Fibroblast of skin of left biceps (primary cell): Measurements from ENCODE around the gene CTNNBL1.

Experiments used
- DNase-seq, 2 experiments: peaks; one replicate each; pipeline ENCODE4 v3.0.0-alpha.2; 2013; ENCODE audit warnings: low read depth in 2 of 2

Gene CTNNBL1

GRCh38 chr20:37879843-37880242 lies 186.0 kb downstream of the CTNNBL1 start:
- no peak for DNase-seq

DNA sequence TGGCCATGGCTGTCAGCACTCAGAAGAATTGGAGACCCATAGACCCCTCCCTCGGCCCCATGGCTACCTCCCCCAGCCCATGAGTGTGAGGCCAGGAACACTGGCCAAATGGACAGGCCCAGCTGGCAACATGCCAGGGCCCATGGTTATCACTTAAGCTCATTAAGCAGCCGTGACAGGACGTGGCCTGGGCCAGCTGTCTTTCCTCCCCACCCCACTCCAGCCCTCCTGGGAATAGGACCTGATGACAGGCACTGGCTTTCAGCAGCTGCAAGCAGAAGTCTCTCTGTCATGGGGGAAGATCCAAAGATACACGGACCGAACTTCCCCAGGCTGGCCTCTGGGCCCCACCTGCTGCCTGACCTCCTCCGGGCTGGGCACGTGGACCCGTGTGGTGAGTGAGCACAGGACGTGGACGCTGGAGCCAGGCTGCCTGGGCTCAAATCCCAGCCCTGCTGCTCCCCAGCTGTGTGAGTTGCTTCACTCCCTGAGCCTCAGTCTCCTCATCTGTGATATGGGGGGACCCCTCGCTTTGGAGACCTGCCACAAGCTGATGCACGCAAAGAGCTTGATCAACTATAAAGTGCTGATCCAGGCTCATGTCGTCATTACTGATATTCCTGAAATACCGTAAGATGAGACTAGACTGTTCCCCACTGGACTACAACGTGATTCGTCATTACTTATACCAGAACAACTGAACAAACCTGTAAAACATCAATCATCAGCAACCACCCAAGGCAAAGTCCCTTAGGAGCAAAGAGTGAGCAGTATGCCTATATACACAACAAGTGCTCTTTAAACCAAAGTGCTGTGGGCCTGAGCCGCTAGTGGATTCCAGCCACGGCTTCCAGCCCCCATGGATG lies 187.1 kb downstream of the CTNNBL1 start:
- no peak for DNase-seq

- no peak for DNase-seq
These were observed 187.9 kb downstream of the CTNNBL1 start for GRCh38 chr20:37881601-37882343.

DNA sequence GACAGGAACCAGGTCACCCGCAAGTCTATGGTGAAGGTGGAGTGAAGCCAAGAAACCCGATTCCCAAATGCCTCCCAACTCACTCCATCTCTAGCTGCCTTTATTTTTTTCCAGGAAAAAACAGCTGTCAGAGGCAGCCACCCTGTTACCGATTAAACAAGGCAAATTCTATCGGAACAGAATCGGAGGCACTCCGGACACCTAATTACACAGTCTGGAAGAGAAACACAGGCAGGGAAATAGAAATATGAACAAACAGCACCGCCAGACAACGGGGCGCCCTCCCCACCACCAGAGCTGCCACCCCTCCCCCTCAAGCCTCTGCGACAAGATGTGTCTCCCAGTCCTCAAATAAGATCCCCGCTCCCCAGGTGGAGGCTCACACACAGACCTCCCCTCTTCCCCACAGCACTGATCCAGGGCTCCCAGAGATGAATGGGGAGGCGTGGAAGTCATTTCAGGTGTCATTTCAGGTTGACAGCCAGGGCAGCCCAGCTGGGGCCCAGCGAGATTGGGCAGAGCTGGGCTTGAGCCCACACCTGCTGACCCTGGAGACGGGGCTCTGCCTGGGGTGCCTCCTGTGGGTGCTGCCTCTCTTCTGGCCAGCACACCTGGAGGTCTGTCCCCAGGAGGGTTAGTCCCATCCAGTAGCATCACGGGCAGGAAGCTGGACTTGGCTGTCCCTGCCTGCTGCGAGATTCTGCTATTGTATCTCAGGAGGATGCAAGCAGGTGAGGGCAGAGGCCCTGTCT lies 189.3 kb downstream of the CTNNBL1 start:
- DNase-seq = no peak

DNA sequence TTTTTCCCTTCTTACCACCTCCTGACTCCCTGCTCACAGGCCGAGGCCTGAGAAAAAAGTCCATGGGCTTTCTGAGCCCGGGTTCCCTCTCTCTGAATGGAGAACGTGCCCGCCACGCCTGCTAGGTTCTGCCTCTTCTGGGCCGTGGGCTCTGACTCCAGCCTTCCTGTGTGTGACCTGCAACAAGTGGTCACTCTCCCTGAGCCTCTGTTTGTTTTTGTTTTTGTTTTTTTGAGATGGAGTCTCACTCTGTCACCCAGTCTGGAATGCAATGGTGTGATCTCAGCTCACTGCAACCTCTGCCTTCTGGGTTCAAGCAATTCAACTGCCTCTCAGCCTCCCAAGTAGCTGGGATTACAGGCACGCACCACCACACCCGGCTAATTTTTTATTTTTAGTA lies 191.2 kb downstream of the CTNNBL1 start:
- no peak for DNase-seq

DNA sequence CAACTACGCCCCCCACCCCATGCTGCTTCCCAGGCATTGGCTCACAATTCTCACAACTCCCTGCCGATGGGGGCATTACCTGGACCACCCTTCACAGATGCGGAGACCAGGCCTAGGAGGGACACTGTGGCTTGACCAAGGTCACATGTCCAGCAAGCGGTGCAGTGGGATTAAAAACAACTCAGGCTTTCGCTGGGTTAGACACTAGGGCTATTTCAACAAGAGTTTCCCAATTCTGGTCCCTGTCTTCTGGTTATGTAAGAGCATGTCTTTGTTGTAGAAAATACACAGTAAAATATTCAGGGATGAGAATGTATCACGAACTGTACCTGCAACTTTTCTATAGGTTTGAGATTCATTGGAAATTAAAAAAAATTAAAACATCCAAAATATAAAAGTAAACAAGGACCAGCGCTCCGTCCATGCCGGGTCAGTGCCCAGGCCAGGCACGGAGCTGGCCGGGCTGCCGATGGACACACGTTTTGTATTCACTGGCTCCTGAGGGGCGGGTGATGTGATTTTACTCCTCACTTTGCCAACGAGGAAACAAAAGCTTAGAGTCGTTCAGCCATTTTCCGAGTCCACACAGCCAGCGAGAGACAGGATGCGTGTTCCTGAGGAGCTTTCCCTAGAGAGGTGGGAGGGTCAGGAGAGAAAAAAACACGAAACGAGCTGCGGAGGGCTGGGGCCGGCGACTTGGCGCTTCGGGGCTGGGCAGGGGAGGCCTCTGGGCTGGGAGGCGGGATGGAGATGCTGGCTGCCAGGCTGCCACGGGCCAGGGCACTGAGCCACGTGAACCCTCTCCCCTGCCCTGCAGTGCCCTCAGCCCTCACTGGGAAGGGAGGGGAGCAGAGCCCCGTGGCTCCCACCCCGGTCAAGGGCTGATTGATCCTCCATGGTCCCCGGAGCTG lies 192.0 kb downstream of the CTNNBL1 start:
- DNase-seq = no peak

DNA sequence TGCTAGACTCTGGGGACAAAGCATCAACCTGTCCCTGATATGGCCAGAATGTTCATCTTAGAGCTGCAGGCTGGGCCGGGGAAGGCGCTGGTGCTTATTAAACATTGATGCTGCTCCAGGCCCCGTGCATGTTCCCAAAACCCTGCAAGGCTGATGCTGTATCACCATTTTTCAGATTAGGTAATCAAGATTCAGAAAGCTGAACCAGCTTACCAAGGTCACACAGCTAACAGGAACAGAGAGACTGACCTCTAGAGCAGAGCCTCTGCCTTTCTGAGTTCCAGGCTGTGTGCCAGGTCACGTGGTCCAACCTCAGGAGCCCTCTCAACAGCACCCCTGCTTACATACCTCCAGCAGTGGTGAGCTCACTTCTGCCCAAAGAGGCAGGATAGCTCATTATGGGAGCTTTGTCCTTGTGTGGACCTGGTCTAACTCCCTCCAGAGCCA lies 193.0 kb downstream of the CTNNBL1 start:
- no peak for DNase-seq

- DNase-seq = no peak
These were observed 194.8 kb downstream of the CTNNBL1 start for GRCh38 chr20:37888641-37889040.

GRCh38 chr20:37890108-37890507 lies 196.3 kb downstream of the CTNNBL1 start:
- DNase-seq = no peak

- DNase-seq = no peak
These were observed 196.8 kb downstream of the CTNNBL1 start for GRCh38 chr20:37890643-37891042.

DNA sequence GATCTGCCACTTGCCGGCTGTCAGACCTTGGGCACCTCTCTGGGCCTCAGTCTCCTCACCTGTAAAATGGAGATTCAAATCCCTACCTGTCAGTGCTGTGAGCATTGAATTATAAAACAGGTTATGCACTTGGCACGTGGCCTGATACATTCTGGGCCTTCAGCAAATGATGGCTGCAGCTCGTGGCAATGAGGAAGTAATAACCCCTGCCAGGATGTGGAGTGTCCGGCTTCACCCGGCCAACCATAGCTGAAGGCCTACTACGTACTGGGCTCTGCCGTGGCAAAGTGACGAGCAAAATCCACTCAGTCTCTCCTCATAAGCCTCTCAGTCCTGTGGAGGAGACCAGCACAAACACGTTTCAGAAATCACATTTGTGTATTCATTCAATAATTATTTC lies 198.2 kb downstream of the CTNNBL1 start:
- DNase-seq = no peak

- no peak for DNase-seq
These were observed 199.9 kb downstream of the CTNNBL1 start for GRCh38 chr20:37893566-37894241.

DNA sequence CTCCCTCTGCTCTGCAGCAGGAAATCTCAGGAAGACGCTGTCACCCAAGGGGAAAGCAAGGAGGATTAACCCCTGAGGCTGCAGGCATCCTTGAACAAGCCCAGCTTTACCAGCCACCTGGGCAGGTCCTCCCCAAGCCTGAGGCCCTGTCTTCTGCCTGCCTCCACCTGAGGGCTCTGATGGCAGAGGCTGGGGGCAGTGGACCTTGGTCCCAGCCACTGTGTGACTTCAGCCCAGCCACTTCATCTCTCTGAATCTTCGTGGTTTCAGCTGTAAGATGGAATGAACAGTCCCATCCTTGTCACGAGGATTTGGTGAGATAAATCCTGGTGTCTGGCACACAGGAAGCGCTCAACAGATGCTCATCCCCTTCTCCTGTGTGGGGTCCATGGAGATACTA lies 200.6 kb downstream of the CTNNBL1 start:
- DNase-seq = no peak

GRCh38 chr20:37895166-37895565 lies 201.3 kb downstream of the CTNNBL1 start:
- no peak for DNase-seq

DNA sequence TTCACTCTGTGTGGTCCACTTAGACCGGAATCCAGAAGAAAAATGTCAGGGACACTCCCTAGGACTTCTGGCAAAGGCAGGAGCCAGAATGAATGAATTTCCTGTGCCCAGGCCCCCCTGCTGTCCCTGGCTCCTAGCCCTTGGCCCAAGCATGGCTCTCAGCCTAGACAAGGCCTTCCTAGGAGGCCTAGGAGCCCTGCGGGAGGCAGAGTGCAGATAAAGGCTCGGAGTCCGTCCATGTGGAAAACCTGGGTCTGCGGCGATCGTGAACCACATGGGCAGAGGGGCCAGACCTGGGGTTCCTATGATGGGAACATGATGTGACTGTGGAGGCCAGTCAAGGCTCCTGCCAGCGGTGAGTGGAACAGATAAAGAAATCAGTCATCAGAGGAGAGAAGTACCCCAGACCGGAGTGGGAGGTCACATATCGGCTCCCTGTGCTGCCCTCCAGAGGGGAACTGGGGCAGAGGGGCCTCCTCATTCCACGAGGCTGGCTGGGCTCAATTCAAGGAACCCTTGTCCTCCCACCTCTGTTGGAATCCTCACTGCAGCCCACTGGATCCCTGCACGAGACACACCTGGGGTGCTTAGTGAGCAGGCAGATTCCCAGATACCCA lies 203.2 kb downstream of the CTNNBL1 start:
- DNase-seq = no peak

GRCh38 chr20:37898233-37899104 lies 204.6 kb downstream of the CTNNBL1 start:
- DNase-seq = no peak

- no peak for DNase-seq
These were observed 205.5 kb downstream of the CTNNBL1 start for GRCh38 chr20:37899105-37900045.

GRCh38 chr20:37901240-37901639 lies 207.4 kb downstream of the CTNNBL1 start:
- DNase-seq = no peak
